Glomerular endothelial cell (primary cell): ENCODE measurements around the gene ST6GALNAC1. TPM values are rescaled to one million over a fixed set of nuclear protein-coding genes. Genes with fewer than 3 reads are reported as not detected.
"Not testable (repeated sequence)": the region's sequence is repeated elsewhere in the genome, so short reads cannot be mapped to it uniquely, and the experiment has no call there.

Experiments
- DNase-seq: peaks from one replicate; pipeline ENCODE4 v3.0.0-alpha.2; 2011; ENCODE audit warnings: low read depth, low spot score; ENCODE audit errors: extremely low read depth
- total RNA-seq: library from RNA; depleted of rRNA; stranded (reverse); fragments of >200 nt; gene quantifications from 2 replicates; pipeline ENCODE4 v1.2.3, GENCODE V29; 2015

Gene ST6GALNAC1
- total RNA-seq, 1 donor from 2014 or later = not detected

GRCh38 chr17:76644995-76645394, 1.4 kb upstream of the ST6GALNAC1 start:
- DNase-seq = no peak

- DNase-seq = no peak
Measured at GRCh38 chr17:76642994-76643393, 563 bp downstream of the ST6GALNAC1 start.

GRCh38 chr17:76642032-76642561, 1.5 kb downstream of the ST6GALNAC1 start:
- DNase-seq = no peak

GRCh38 chr17:76641501-76641900, 2.1 kb downstream of the ST6GALNAC1 start:
- DNase-seq = no peak

- no peak for DNase-seq
Measured at GRCh38 chr17:76640550-76641380, 2.8 kb downstream of the ST6GALNAC1 start.

GRCh38 chr17:76638263-76638662, 5.3 kb downstream of the ST6GALNAC1 start:
- no peak for DNase-seq

GRCh38 chr17:76636486-76637206, 6.9 kb downstream of the ST6GALNAC1 start:
- not testable (repeated sequence) for DNase-seq

- DNase-seq = no peak
Measured at GRCh38 chr17:76635659-76636360, 7.7 kb downstream of the ST6GALNAC1 start.

- no peak for DNase-seq
Measured at GRCh38 chr17:76635039-76635438, 8.5 kb downstream of the ST6GALNAC1 start.

- DNase-seq = no peak
Measured at GRCh38 chr17:76633628-76634328, 9.8 kb downstream of the ST6GALNAC1 start.

GRCh38 chr17:76631821-76632565, 11.6 kb downstream of the ST6GALNAC1 start:
- DNase-seq = no peak

GRCh38 chr17:76630151-76630550, 13.4 kb downstream of the ST6GALNAC1 start:
- DNase-seq = no peak

GRCh38 chr17:76627510-76627909, 16.0 kb downstream of the ST6GALNAC1 start:
- no peak for DNase-seq

GRCh38 chr17:76626442-76626841, 17.1 kb downstream of the ST6GALNAC1 start:
- no peak for DNase-seq

GRCh38 chr17:76625496-76625895, 18.1 kb downstream of the ST6GALNAC1 start:
- no peak for DNase-seq

- DNase-seq = no peak
Measured at GRCh38 chr17:76623271-76624146, 20.0 kb downstream of the ST6GALNAC1 start.

- no peak for DNase-seq
Measured at GRCh38 chr17:76617838-76618237, 25.7 kb downstream of the ST6GALNAC1 start.

GRCh38 chr17:76614912-76615617, 28.5 kb downstream of the ST6GALNAC1 start:
- DNase-seq = no peak
